Thymus (tissue), 11 donors: Measurements from ENCODE around the gene PRSS21. TPM values are rescaled to one million over a fixed set of nuclear protein-coding genes. Genes with fewer than 3 reads are reported as not detected.

Source experiments
- DNase-seq, 9 donors: peaks; one replicate each; pipeline ENCODE4 v3.0.0-alpha.2; 2013; ENCODE audit warnings: low spot score in 9 of 9, low read depth in 6 of 9, missing footprints in 1 of 9
- H3K27ac ChIP-seq, 2 donors: one replicate each; pipeline ENCODE4 v1.5.1; 2013; ENCODE audit warnings: control low read depth in 1 of 2, low read depth in 1 of 2, low read length in 1 of 2, mild to moderate bottlenecking in 1 of 2, moderate library complexity in 1 of 2
- H3K27me3 ChIP-seq, 2 donors: one replicate each; pipeline ENCODE4 v1.5.1; 2013; ENCODE audit warnings: low read length in 1 of 2; ENCODE audit not compliant: control insufficient read depth in 2 of 2, insufficient read depth in 1 of 2
- H3K36me3 ChIP-seq, 2 donors: one replicate each; pipeline ENCODE4 v1.5.1; 2013; ENCODE audit warnings: low read length in 1 of 2, mild to moderate bottlenecking in 1 of 2, moderate library complexity in 1 of 2; ENCODE audit not compliant: control insufficient read depth in 2 of 2, insufficient read depth in 2 of 2
- H3K4me1 ChIP-seq, 2 donors: one replicate each; pipeline ENCODE4 v1.5.1; 2013; ENCODE audit warnings: low read length in 2 of 2; ENCODE audit not compliant: control insufficient read depth in 2 of 2, insufficient read depth in 2 of 2
- H3K4me3 ChIP-seq, 2 donors: one replicate each; pipeline ENCODE4 v1.5.1; 2013; ENCODE audit warnings: low read length in 2 of 2, control low read depth in 1 of 2, mild to moderate bottlenecking in 1 of 2
- H3K9me3 ChIP-seq, 2 donors: one replicate each; pipeline ENCODE4 v1.5.1; 2013; ENCODE audit warnings: low read length in 1 of 2, mild to moderate bottlenecking in 1 of 2; ENCODE audit not compliant: control insufficient read depth in 2 of 2, insufficient read depth in 1 of 2
- WGBS: extraction: QIAGEN DNeasy Blood & Tissue Kit; methylation state at CpG from one replicate; pipeline ENCODE4 v1.1.7; 2013; 5-methylcytosine and 5-hydroxymethylcytosine counted together
- polyA plus RNA-seq: library from polyadenylated mRNA; stranded (reverse); fragments of 200-250 nt; gene quantifications from one replicate; pipeline ENCODE4 v1.2.3, GENCODE V29; 2013
- total RNA-seq: library from RNA; stranded (reverse); fragments of 120-200 nt; gene quantifications from one replicate; pipeline ENCODE4 v1.2.4, GENCODE V29; 2013
- donor health status: healthy.

The PRSS21 gene
- total and polyA plus RNA-seq, 2 donors: 0.68 to 1.2 TPM

DNA sequence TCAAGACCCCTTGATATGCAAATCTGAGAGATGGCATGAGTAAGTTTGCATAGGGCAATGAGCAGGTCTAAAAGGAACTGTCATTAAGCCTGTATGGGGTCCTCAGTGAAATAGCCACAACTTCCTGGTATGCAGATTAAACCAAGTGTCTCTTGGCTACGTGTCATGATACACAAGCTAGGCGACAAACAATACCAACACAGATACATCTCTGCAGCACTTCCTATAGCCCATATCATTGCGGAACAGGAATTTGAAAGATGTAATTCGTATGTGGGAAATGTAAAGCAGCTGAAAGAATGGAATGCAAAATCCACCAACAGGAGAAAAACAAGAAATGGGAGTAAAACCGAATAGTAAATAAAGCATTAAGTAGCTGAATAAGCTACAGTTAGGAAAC is 28.1 kb downstream of the PRSS21 start:
- peaks cover 6 to 12% of the 10 kb centered on the region in 2 donors for H3K4me1 ChIP-seq
- DNase-seq: no peak
- 85% methylated on average over 5 of the region's 5 CpGs for WGBS
- no peaks in the 10 kb centered on the region for H3K36me3 ChIP-seq
- H3K27ac ChIP-seq: no peak overlapping the region
- H3K4me3 ChIP-seq: no peak overlapping the region
- H3K27me3 ChIP-seq: peaks cover 0 to 20% of the 10 kb centered on the region in 2 donors
- H3K9me3 ChIP-seq: peaks cover 2 to 10% of the 10 kb centered on the region in 2 donors

- H3K36me3 ChIP-seq: no peaks in the 10 kb centered on the region
- 80% methylated on average over 3 of the region's 3 CpGs for WGBS
- H3K4me1 ChIP-seq: peaks cover 6 to 9% of the 10 kb centered on the region in 2 donors
- H3K27ac ChIP-seq: no peak overlapping the region
- H3K9me3 ChIP-seq: peaks cover 2 to 11% of the 10 kb centered on the region in 2 donors
- DNase-seq: no peak
- no peak overlapping the region for H3K4me3 ChIP-seq
- peaks cover 0 to 24% of the 10 kb centered on the region in 2 donors for H3K27me3 ChIP-seq
These were observed 29.7 kb downstream of the PRSS21 start for GRCh38 chr16:2846511-2847310.

DNA sequence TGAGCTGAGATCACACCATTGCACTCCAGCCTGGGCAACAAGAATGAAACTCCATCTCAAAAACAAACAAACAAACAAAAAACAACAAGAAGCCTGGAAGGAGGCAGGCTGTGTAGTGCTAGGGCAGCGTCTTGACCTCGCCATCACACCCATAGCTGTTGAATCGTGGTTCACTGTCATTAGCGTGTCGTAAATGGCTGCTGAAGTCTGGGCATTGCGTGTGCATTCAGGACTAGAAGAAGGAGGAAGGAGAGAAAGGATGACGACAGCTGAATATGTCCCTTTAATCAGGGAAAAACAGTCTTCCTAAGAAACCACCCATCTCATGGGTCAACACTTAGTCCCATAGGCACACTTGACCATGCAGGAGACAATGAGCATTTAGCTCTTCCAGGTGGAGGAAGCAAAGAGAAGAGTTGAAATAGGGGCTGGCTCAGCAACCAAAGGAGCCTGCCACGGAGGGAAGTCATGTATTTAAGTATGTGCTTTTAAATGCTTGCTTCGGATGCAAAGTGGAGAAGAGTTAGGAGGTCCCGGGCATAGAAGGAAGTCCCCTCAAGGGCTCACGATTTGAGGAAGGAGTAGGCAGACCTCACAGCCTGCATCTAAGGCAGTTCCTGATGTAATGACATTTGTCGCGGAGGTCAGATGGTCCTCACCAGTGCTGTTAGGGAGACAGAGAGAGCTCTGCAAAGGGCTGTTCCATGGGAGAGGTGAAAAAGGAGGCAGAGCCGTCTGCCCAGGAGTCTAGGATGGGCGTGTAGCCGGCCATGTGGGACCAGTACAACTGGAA is 32.1 kb downstream of the PRSS21 start:
- H3K9me3 ChIP-seq: peaks cover 0 to 20% of the 10 kb centered on the region in 2 donors
- DNase-seq: no peak
- no peaks in the 10 kb centered on the region for H3K4me1 ChIP-seq
- no peak overlapping the region for H3K4me3 ChIP-seq
- H3K36me3 ChIP-seq: no peaks in the 10 kb centered on the region
- H3K27me3 ChIP-seq: peaks cover 0 to 33% of the 10 kb centered on the region in 2 donors
- 69% methylated on average over 16 of the region's 16 CpGs for WGBS
- H3K27ac ChIP-seq: no peak overlapping the region

DNA sequence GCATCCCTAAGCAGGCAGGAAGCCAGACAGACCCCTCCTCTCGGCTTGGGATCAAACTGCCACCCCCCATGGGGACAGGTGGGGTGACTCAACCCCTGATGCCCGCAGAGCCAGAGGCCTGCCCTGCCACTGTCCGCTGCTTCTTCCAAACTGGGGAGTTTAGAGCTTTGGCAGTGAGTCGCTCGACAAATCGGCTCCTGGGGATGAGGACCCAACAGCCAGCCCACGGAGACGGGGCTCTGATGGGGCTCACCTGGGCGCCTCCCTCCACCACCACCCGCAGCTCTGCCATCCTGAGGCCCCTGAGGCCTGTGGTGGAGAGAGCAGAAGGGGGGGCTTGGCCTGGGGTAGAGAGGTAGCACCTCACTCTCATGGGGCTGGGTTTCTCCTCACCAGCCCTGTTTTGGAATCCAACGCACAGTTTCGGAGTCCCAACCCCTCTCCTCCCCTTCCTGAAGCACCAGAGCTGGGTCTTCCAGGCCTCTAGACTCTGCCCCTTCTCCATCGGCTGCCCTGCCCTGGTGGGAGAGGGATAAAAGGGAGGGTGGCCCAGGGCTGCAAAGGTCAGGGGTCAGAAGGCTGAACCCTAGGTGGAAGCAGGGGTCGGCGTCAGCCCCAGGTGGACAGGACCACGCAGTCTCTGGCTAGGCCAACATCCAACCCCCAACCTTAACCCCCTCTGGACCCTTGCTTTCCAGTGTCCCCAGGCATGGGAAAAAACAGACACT is 35.1 kb downstream of the PRSS21 start:
- no peak overlapping the region for H3K4me3 ChIP-seq
- no peaks in the 10 kb centered on the region for H3K36me3 ChIP-seq
- no peak for DNase-seq
- peaks cover 4 to 45% of the 10 kb centered on the region in 2 donors for H3K27me3 ChIP-seq
- WGBS: 95% methylated on average over 16 of the region's 16 CpGs
- H3K27ac ChIP-seq: no peak overlapping the region
- peaks cover 0 to 24% of the 10 kb centered on the region in 2 donors for H3K9me3 ChIP-seq
- H3K4me1 ChIP-seq: no peaks in the 10 kb centered on the region

- Histone ChIP-seq H3K27me3 (peaks cover 6 to 52% of the 10 kb centered on the region in 2 donors), H3K36me3 (no peaks in the 10 kb centered on the region), H3K9me3 (peaks cover 0 to 24% of the 10 kb centered on the region in 2 donors), H3K27ac (no peak overlapping the region), H3K4me1 (no peaks in the 10 kb centered on the region), H3K4me3 (no peak overlapping the region)
- 59% methylated on average over 56 of the region's 56 CpGs for WGBS
- DNase-seq: no peak
These were observed 35.9 kb downstream of the PRSS21 start for GRCh38 chr16:2852731-2853507.

- WGBS: 81% methylated on average over 18 of the region's 18 CpGs
- no peak for DNase-seq
- H3K4me1 ChIP-seq: no peaks in the 10 kb centered on the region
- no peaks in the 10 kb centered on the region for H3K36me3 ChIP-seq
- H3K4me3 ChIP-seq: no peak overlapping the region
- peaks cover 0 to 24% of the 10 kb centered on the region in 2 donors for H3K9me3 ChIP-seq
- H3K27ac ChIP-seq: no peak overlapping the region
- peaks cover 12 to 59% of the 10 kb centered on the region in 2 donors for H3K27me3 ChIP-seq
These were observed 36.6 kb downstream of the PRSS21 start for GRCh38 chr16:2853531-2854073.

GRCh38 chr16:2854700-2855309 is 37.8 kb downstream of the PRSS21 start:
- Histone ChIP-seq H3K4me1 (no peaks in the 10 kb centered on the region), H3K4me3 (no peak overlapping the region), H3K9me3 (peaks cover 0 to 24% of the 10 kb centered on the region in 2 donors), H3K36me3 (no peaks in the 10 kb centered on the region), H3K27ac (no peak overlapping the region), H3K27me3 (peaks cover 15 to 60% of the 10 kb centered on the region in 2 donors)
- no peak for DNase-seq
- WGBS: 63% methylated on average over 5 of the region's 5 CpGs

GRCh38 chr16:2855536-2855935 is 38.5 kb downstream of the PRSS21 start:
- Histone ChIP-seq H3K9me3 (peaks cover 0 to 26% of the 10 kb centered on the region in 2 donors), H3K27ac (no peak overlapping the region), H3K4me1 (no peaks in the 10 kb centered on the region), H3K27me3 (peaks cover 15 to 62% of the 10 kb centered on the region in 2 donors), H3K36me3 (no peaks in the 10 kb centered on the region), H3K4me3 (no peak overlapping the region)
- no peak for DNase-seq
- WGBS: 95% methylated on average over 6 of the region's 6 CpGs
